Parathyroid adenoma (tissue), 2 donors: ENCODE data around the gene CXCL16.
A peak's percentile ranks its signal among the peaks of the same experiment; 100 is the strongest.

Source experiments
- H2AFZ ChIP-seq: fragments of 300-600 bp; sonication (generic); one replicate; pipeline ENCODE4 v1.7.0; 2017; ENCODE audit warnings: antibody characterized with exemption, mild to moderate bottlenecking
- H3K27ac ChIP-seq: fragments of 300-600 bp; sonication (generic); one replicate; pipeline ENCODE4 v1.7.0; 2017
- H3K27me3 ChIP-seq: fragments of 300-600 bp; sonication (generic); one replicate; pipeline ENCODE4 v1.7.0; 2017; ENCODE audit warnings: low read length; ENCODE audit not compliant: control insufficient read depth, insufficient read depth
- H3K36me3 ChIP-seq: fragments of 300-600 bp; sonication (generic); one replicate; pipeline ENCODE4 v1.7.0; 2017; ENCODE audit warnings: low read length; ENCODE audit not compliant: control insufficient read depth, insufficient read depth
- H3K4me1 ChIP-seq: fragments of 300-600 bp; sonication (generic); one replicate; pipeline ENCODE4 v1.7.0; 2017; ENCODE audit warnings: control low read depth
- H3K4me2 ChIP-seq: fragments of 300-600 bp; sonication (generic); one replicate; pipeline ENCODE4 v1.7.0; 2017; ENCODE audit warnings: low read length
- H3K4me3 ChIP-seq: fragments of 300-600 bp; sonication (generic); one replicate; pipeline ENCODE4 v1.7.0; 2017; ENCODE audit warnings: low read depth, low read length
- H3K79me2 ChIP-seq: fragments of 300-600 bp; sonication (generic); one replicate; pipeline ENCODE4 v1.7.0; 2017; ENCODE audit warnings: control low read depth
- H3K9ac ChIP-seq: fragments of 300-600 bp; sonication (generic); one replicate; pipeline ENCODE4 v1.7.0; 2017; ENCODE audit warnings: mild to moderate bottlenecking
- H3K9me3 ChIP-seq: fragments of 300-600 bp; sonication (generic); one replicate; pipeline ENCODE4 v1.7.0; 2017; ENCODE audit warnings: low read length; ENCODE audit not compliant: control insufficient read depth
- CTCF ChIP-seq: fragments of 300-600 bp; sonication (generic); IDR thresholded peaks from one replicate; pipeline ENCODE4 v1.7.0; 2017; ENCODE audit warnings: antibody characterized with exemption, mild to moderate bottlenecking
- donor health status: primary hyperparathyroidism.

CXCL16 gene

GRCh38 chr17:4786106-4786511, 46.4 kb upstream of the CXCL16 start, which contains the start of gene VMO1:
Gene VMO1, minus strand, starts transcription at chr17:4786364. Its CDS starts 12 bp downstream, at chr17:4786352.
- H3K27ac ChIP-seq: peak within 1 kb of the TSS; percentile 85
- TF ChIP-seq CTCF: no peak
- peaks cover 22% of the 10 kb centered on the region for H3K4me1 ChIP-seq

GRCh38 chr17:4785311-4786105, 45.8 kb upstream of the CXCL16 start:
- Histone ChIP-seq H3K9me3 (no peaks in the 10 kb centered on the region), H3K4me2 (peak overlapping the region; percentile 71), H3K27me3 (no peaks in the 10 kb centered on the region), H3K9ac (no peak overlapping the region), H3K4me3 (peak overlapping the region; percentile 50), H2AFZ (peak overlapping the region; percentile 72), H3K36me3 (no peaks in the 10 kb centered on the region), H3K79me2 (no peaks in the 10 kb centered on the region), H3K4me1 (peaks cover 19% of the 10 kb centered on the region), H3K27ac (peak overlapping the region; percentile 85)
- TF ChIP-seq CTCF: no peak

More at GRCh38 chr17:4786106-4786511, 46.4 kb upstream of the CXCL16 start, which contains the start of gene VMO1:
- H3K9ac ChIP-seq: no peak within 1 kb of the TSS
- H3K79me2 ChIP-seq: no peaks in the 10 kb centered on the region
- H3K4me2 ChIP-seq: peak within 1 kb of the TSS; percentile 71
- H3K4me3 ChIP-seq: peak within 1 kb of the TSS; percentile 50
- H3K36me3 ChIP-seq: no peaks in the 10 kb centered on the region
- H3K27me3 ChIP-seq: no peaks in the 10 kb centered on the region
- peak within 1 kb of the TSS; percentile 72 for H2AFZ ChIP-seq
- no peaks in the 10 kb centered on the region for H3K9me3 ChIP-seq

- no peaks in the 10 kb centered on the region for H3K27me3 ChIP-seq
- no peak overlapping the region for H3K27ac ChIP-seq
- no peak overlapping the region for H2AFZ ChIP-seq
- no peaks in the 10 kb centered on the region for H3K9me3 ChIP-seq
- no peaks in the 10 kb centered on the region for H3K36me3 ChIP-seq
- no peak overlapping the region for H3K4me2 ChIP-seq
- no peak overlapping the region for H3K4me3 ChIP-seq
- H3K4me1 ChIP-seq: peaks cover 15% of the 10 kb centered on the region
- no peak overlapping the region for H3K9ac ChIP-seq
- no peaks in the 10 kb centered on the region for H3K79me2 ChIP-seq
- TF ChIP-seq CTCF: no peak
These were observed 42.9 kb upstream of the CXCL16 start for GRCh38 chr17:4782652-4783051.

GRCh38 chr17:4780325-4780955, 40.7 kb upstream of the CXCL16 start:
- Histone ChIP-seq H3K4me3 (no peak overlapping the region), H3K9ac (no peak overlapping the region)

More at GRCh38 chr17:4780325-4780955, 40.7 kb upstream of the CXCL16 start:
- Histone ChIP-seq H3K9me3 (no peaks in the 10 kb centered on the region), H3K4me2 (no peak overlapping the region), H2AFZ (no peak overlapping the region), H3K79me2 (no peaks in the 10 kb centered on the region), H3K4me1 (no peaks in the 10 kb centered on the region), H3K36me3 (no peaks in the 10 kb centered on the region), H3K27me3 (no peaks in the 10 kb centered on the region), H3K27ac (no peak overlapping the region)
- no peak for TF ChIP-seq CTCF
